HG03558 (cell line): ENCODE data around the gene GET4.
"Not testable (repeated sequence)": the region's sequence is repeated elsewhere in the genome, so short reads cannot be mapped to it uniquely, and the experiment has no call there.

Experiments
- ATAC-seq: cut with Tn5 transposase; IDR thresholded peaks from one replicate; pipeline ENCODE4 v1.9.1; 2021; ENCODE audit warnings: moderate number of reproducible peaks; ENCODE audit not compliant: unreplicated experiment; ENCODE audit errors: extremely low read depth

The GET4 gene

DNA sequence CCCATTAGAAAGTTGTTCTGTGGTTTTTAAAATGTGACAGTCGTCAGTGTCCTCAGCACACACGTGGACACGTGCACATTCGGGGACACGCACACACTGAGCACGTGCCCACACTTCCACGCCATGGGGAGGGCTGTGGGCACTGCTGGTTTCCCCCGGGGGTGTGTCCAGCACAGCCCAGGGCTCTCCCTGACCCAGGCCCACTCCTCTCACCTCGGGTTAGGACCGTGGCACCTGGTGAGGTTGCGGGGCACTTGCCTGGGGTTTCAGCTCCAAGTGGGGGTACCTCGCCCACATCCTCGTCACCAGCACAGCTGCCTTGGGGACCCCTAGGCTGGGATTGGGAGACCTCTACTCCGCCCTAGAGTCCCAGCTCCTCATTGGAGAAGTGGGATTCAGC, 20.7 kb downstream of the GET4 start:
- ATAC-seq: no peak

DNA sequence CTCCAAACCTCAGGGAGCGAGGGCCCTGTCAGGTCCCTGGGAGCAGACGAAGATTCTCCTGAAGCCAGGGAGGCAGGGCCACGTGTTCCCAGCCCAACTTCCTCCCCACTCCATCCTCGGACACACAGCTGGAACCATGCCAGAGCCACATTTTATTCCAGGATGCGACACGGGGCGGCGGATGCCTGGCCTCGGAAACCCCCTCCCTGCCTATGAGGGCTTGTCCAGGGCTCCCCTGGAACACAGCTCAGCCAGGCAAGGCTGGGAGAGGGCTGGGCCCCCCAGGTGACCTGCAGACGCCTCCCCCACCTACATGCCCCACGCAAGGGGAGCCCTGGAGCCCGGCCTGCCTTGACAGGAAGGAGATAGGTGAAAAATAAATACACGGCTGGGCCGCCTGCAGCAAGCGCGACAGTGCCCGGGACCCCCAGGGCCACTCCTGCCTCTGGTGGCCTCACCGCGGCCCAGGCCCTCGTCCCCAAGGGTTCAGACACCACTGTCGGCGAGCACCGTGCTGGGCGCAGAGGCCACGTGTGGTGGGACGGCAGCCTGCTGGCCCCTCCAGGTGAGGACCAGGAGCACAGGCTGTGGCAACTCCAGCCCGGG, 21.5 kb downstream of the GET4 start:
- ATAC-seq: no peak

DNA sequence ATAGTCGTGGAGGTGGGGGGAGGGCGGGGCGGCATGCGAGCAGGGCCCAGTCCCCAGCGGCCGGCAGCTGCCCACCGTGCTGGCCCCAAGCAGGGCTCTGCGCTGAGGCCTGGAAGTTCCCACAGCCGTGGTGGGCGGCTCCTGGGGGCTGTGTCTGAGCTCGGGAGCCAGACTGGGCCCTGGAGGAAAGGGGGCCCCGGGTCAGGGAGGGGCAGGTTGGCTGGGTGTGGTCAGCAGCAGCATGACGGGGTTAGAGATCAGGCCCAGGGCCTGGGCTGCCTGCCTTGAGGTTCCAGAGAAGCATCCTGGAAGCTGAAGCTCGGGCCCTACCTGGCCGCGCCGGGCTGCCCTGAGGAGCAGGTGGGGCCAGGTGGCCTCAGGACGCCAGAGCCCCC, 22.1 kb downstream of the GET4 start:
- no peak for ATAC-seq

DNA sequence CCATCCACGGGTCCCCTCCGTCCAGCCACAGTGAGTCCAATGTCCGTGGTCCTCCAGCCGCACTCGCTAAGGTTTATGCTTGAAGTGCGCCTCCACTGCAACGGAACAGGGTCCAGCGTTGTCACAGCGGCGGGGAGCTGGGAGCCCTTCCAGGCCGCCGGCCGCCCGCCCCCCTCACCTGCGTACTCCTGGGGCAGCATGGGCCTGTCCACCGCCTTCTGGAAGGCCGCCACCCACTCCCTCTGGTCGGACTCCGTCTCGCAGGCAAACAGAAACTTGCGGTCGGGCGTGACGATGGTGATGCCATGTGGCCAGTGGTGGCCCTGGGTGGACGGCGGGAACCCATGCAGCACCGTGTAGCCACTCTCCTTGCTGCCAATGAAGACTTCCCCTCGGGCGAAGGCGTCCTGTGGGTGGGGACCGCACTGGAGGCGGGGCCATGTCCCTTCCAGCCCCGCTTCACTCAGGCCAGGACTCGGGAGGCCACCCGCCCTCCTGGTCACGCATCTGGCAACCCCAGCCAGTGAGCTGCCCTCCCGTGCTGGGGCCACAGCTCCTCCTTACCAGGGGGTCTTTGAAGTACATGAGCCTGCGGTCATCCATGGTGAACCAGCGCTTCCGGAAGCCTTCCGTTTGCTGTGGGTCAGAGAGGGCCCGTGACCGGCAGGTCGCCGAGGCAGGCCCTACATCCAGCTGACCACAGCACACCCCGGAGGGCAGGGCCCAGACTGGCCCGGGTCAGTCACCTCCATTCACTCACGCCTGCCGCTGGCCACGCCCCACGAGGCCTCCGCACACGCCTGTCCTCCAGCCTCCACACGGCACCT, 22.7 kb downstream of the GET4 start:
- no peak for ATAC-seq

DNA sequence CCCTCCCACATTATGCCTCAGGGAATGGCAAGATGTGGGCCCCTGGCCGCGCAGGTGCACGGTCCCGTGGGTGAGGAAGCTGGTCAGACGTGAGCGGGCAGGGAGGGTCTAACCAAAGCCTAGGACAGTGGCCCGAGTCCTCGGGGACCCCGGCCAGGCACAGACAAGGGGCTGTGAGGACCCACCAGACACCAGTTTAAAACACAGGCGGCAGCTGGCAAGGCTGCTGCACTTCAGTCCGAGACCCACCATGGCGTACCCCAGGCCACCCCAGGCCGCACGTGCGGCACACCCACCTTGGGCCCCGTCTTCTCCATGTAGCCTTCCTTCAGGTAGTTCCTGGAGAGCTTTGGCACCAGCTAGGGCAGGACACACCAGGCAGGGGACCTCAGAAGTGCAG, 23.5 kb downstream of the GET4 start:
- no peak for ATAC-seq

DNA sequence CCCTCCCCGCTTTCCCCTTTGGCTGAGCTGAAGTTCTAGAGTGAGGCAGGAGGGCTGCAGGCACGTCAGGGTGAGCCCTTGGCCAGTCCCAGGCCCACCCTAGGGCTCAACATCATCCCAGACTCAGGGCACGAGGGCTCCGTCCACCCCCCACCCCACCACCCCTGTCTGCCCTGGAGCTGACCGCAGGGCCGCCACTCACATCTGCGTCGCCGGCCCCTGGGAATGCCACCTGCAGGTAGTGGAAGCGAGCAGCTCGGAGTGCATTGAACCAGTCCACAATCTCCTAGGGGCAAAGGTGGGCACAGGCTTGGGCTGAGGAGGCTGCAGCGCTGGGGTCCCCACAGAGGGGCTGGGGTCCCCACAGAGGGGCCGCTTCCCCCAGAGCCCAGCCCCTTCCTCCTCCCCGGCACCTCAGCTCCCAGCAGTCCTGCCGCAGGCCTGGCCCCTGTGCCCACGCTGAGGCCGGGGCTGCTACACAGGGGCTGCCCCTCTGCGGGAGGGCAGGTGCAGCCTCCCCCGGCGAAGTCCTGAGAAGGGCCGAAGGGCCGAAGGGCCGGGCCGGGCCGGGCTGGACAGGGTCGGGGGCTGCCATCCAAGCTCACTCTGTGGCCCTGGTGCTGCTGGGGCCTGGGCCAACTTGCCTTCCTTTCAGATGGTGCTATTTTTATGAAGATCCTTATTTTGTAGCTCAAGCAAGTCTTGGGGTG, 24.1 kb downstream of the GET4 start:
- ATAC-seq: no peak

DNA sequence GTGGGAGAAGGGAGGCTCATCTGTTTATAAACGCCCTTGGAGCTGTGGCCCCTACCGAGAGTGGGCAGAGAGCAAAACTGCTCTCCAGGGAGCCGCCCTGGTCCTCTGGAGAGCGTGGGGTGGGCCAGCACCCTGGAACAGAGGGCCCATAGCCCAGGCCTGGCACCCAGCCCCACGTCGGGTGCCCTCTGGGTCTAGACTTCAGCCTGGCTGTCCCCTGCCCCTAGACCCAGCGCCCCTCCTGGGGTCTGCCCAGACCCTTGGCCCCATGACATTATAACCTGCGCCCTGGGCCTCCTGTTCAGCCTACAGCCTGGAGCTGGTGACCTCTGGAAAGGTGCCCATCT, 24.7 kb downstream of the GET4 start:
- ATAC-seq: no peak

DNA sequence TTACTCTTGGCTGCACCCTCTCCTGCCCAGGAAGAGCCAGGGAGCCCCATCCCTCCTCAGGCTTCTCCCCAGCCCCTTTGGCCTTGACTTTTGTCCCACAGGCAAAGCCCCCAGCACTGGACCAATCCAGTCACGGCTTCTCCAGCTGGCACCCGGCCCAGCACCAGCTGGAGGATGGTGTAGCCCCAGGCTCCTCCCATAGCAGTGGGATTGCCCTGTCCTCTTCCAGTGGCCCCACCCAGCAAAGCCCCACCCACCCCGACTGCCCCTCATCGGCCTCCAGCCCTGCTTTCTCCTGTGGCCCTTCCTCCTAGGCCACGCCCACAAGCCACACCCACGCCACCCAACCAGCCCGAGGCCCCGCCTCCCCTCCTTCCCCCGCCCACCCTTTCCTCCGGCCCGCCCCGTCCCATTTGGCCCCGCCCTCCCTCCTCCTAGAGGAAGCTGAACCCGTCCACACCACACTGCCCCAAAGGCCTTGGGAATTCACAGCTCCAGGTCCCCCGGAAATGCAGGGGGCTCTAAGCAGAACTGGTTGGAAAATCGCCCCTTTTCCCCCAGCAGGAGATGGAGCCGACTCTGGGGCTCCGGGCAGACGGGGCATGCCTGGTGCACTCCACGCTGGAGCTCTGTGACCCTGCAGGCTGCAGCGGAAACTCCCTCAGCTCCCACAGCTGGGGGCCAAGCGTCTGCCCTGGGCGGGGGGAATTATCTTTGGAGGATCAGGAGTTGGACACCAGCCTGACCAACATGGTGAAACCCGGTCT, 25.2 kb downstream of the GET4 start:
- ATAC-seq: no peak

DNA sequence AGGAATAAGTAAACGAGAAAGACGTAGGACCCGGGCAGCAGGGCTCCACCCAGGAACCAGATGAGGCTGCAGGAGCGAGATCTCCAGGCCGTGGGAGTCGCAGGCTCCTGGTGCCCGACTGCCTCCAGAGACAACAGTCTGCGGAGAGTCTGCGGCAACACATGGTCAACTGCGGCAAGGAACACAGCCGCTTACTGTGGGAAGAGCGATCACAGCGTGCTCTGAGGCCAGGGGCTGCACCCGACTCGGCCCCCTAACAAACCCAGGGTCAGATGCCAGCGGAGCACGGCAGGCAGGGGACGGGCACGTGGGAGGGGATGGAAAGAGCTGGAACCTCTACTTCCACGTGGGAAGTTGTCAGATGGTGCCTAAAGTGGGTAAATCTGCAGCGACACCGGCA, 26.6 kb downstream of the GET4 start:
- no peak for ATAC-seq

DNA sequence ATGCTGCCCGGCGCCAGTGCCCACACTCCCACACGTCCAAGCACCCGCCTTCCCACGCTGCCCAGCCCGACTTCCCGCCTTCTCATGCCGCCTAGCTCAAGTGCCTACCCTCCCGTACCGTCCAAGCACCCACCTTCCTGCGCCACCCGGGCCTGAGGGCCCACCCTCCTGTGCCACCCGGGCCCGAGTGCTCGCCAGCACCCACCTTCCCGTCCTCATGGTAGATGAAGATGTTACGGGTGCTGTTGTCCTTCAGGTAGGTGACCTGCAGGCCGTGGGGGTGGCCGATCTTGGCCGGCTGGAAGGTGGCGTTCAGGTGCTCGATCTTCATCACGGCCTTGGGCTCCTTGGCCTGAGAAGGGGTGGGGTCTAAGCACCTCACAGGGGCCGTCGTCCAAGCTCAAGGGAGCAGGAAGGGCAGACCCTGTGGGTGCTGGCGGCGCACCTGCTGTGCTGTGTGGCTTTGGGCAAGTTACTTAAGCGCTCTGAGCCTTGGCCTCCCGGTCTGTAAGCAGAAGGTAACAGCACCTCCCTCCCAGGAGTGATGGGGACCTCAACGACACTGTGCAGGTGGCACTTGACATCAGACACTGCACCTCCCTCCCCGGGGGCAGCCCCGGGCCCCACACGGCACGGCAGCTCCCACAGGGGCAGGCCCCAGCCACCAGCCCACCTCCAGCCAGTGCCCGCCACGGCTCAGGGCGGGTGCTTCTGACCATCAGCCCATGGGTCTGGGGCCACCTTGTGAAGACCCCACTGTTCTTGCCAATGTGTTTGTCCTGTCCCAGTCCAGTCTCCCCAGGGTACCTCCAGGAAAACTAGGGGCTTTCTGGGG, 27.8 kb downstream of the GET4 start:
- no peak for ATAC-seq

DNA sequence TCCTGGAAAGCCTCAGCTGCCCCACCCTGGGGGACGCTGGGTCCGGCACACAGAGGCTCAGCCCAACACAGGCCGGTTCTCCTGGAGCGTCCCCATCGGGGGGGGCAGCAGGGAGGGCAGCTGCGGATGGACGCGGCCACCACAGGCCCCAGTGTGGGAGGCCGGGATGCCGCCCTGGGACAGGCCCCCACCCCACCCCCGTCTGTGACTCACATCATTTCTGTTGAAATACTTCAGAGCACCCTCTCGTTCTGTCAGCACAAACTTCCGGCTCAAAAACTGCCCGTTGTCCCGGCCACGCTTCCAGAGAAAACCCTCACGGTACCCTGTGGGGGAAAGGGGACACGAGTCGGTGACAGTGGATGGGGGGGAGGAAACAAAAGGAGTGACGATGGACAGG, 28.5 kb downstream of the GET4 start:
- no peak for ATAC-seq

DNA sequence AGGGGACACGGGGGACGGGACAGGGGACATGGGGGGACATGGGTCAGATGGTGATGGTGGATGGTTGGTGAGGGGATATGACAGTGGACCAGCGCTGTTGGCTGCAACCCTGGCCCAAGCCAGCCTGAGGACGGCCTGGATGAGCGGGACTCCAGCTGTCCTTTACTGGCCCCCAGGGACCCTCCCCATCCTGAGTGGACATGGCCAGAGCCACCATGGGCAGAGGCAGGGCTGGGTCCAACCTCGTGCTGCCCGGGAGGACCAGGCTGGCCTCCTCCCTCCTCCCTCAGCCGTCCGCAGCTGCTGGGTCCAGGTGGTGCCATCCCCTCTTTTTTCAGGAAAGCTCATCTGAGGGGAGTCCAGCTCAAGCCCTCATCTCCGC, 30.4 kb downstream of the GET4 start:
- ATAC-seq: no peak

DNA sequence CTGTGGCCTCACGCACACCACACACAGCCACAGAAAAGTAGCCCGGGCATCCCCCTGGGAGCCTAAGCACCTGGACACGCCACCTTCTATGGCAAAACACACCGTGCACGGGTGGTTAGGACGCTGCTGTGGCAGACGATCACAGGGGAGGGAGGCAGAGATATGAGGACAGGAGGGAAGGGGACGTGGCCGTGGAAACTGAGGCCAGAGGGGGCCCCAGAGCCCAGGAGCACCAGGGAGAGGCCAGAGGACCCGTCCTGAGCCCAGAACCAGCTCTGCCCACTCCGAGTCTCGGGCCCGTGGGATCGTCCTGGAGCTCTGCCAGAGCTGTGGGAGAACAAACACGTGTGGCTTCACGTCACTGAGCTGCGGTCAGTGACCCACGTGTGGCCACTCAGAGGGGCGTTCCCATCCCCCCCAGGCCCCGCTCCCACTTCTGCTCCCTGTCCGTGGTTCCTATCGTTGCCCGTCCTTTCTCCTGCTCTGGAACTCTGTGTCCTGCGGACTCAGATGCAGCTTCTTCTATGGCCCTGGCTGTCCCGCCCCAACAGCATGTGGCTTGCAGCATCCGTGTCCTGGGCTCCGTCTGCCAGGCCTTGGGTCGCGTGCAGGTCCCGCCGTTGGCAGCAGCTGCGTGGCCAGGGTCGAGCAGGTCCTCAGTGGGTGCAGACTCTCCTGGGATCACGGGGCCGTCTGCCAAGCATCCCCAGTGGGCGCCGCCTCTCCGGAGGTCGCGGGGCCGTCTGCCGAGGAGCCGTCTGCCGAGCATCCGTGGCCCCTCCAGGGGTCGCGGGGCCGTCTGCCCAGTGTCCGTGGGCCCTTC, 31.0 kb downstream of the GET4 start:
- ATAC-seq: no peak

DNA sequence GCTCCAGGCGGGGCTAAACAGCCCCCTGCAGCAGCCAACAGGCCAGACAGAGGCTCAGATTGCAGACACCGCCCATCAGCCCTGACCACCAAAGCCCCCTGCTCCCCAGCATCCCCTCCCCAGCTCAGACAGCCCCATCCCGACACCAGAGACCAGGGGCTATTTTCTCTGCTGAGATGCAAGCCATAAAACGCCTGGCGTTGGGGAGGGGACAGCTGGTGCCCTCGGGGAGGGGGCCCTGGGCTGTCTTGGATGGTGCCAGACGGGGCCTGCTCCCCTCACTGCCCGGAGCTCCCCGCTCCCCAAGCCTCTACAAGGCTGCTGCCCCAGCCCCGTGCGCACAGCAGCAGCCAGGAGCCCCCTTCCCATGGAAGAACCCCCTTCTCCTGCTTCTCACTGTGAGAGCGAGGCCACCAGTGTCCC, 31.8 kb downstream of the GET4 start:
- no peak for ATAC-seq

DNA sequence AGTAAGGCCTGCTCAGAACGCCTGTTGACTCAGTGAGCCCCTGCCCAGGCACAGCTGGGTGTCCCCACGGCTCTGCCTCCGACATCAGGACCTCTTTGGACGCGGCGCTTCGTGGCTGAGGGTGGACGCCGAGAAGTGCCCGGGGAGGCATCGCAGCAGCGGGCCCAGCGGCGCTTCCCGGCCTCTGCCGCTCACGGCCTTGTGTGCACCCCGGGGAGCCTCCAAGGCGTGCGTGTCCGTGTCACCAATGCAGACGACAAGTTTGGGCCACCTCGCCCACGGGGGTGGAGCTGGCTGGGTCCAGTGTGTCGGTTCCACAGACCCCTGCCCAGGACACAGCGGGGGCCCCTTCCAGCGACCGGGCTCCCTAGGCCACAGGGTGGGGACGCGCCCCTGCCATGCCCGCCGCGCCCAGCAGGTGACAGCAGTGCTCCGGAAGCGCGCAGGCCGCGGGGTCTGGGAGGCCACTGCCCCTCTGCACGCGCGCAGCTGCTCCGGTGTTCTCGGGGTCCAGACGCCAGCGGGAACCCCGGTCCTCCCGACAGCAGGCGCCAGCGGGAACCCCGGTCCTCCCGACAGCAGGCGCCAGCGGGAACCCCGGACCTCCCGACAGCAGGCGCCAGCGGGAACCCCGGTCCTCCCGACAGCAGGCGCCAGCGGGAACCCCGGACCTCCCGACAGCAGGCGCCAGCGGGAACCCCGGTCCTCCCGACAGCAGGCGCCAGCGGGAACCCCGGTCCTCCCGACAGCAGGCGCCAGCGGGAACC, 32.4 kb downstream of the GET4 start:
- not testable (repeated sequence) for ATAC-seq

DNA sequence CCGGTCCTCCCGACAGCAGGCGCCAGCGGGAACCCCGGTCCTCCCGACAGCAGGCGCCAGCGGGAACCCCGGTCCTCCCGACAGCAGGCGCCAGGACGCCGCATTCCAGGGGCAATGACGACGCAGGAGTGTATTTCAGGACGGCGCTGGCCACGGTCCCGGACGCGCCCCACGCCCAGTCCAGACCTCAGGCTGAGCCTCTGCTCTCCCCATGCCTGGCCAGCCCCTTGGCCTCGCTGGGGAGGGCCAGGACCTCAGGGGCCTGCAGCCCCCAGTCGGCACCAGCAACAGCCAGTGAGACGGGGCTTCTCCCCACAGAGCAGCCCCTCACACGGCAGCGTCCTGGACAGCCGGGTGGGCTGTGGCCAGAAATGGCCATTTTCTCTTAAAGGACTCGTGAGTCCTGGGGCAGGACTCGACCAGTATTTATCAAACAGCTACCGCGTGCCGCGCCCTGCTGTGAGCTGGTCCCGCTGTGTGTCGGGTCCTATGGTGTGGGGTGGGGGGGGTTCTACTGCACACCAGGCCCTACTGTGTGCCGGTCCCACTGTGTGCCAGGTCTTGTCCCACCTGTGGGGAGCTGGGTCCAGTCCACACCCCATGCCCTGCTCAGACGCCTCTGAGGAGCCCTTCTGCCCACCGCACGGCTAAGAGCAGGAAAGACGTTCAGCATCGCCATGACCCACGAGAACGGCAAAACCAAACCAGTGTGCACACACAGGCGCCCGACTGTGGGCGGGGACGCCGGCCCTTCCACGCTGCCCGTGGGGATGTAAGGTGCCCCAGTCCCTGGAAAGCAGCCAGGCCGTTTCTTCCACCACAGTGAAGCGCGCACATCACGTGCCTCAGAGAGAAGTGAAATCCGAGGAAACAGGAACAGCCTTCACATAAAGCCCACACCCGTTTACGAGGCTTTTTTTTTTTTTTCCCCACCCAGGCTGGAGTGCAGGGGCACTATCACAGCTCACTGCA, 33.3 kb downstream of the GET4 start:
- no peak for ATAC-seq

DNA sequence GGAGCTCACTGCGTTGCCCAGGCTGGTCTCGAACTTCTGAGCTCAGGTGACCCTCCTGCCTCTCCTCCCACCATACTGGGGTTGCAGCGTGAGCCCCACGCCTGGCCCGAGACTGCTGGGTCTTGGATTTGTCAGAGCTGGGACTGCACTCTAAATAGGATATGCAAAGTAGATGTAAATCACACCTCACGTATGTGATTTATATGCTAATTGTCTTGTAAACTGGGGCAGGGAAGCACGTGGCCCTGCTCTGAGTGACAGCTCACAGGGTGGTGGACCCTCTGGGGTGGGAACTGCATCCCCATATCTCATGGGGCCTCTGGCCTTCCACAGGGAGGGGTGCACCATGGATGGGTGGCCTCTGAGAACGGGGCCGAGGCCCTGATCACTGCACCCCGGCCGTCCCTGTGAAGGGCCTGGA, 34.1 kb downstream of the GET4 start:
- ATAC-seq: no peak
